Breast epithelium (tissue), 4 donors: Measurements from ENCODE around the gene PDE7B. TPM values are rescaled to one million over a fixed set of nuclear protein-coding genes. Genes with fewer than 3 reads are reported as not detected.

ENCODE experiments used
- DNase-seq, 2 donors: peaks; one replicate each; pipeline ENCODE4 v3.0.0-alpha.2; 2019; ENCODE audit warnings: low spot score in 2 of 2
- H3K27ac ChIP-seq, 2 donors: fragments of 200-600 bp; sonication (generic) in 1 of 2; one replicate each; pipeline ENCODE4 v1.5.1; 2016 to 2019; ENCODE audit warnings: mild to moderate bottlenecking in 1 of 2
- H3K27me3 ChIP-seq, 2 donors: fragments of 200-600 bp; sonication (generic) in 1 of 2; one replicate each; pipeline versions ENCODE4 v1.5.1 to v1.6.0; 2017 to 2019; ENCODE audit warnings: control low read depth in 1 of 2, mild to moderate bottlenecking in 1 of 2
- H3K36me3 ChIP-seq: fragments of 200-600 bp; one replicate; pipeline ENCODE4 v1.5.1; 2019
- H3K4me1 ChIP-seq, 2 donors: fragments of 200-600 bp; sonication (generic); one replicate each; pipeline ENCODE4 v1.5.1; 2016 to 2019; ENCODE audit warnings: control low read depth in 1 of 2
- H3K4me3 ChIP-seq, 3 donors: fragments of 200-600 bp; sonication (generic); 1 replicate in 2 of 3; 2 replicates in 1 of 3; pipeline ENCODE4 v1.5.1; 2016 to 2019; ENCODE audit warnings: mild to moderate bottlenecking in 3 of 3, moderate library complexity in 2 of 3
- H3K9me3 ChIP-seq, 2 donors: fragments of 200-600 bp; sonication (generic) in 1 of 2; one replicate each; pipeline ENCODE4 v1.5.1; 2016 to 2019; ENCODE audit warnings: control low read depth in 1 of 2
- POLR2A ChIP-seq: fragments of 450-650 bp; IDR thresholded peaks from one replicate; pipeline ENCODE4 v1.6.1; 2016; ENCODE audit warnings: antibody characterized with exemption, mild to moderate bottlenecking, moderate library complexity
- POLR2AphosphoS5 ChIP-seq, 3 donors: sonication (generic); formaldehyde crosslinking; IDR thresholded peaks; one replicate each; pipeline ENCODE4 v1.6.1; 2017; ENCODE audit warnings: antibody characterized with exemption in 3 of 3
- intact Hi-C: fragments of 100-400 bp; cut with DNase I; formaldehyde crosslinking; loops from one replicate; pipeline ENCODE4 v1.15.1; 2023; ENCODE audit warnings: low total_unique reads
- total RNA-seq, 3 donors: library from RNA; depleted of rRNA; stranded (reverse); fragments of >200 nt; gene quantifications; one replicate each; pipeline ENCODE4 v1.1.0, GENCODE V29; 2016
- TF ChIP-seq, protein P1 (sequence below), 3 donors: fragments of 450-650 bp; IDR thresholded peaks; one replicate each; pipeline ENCODE4 v1.5.1; 2016 to 2017; ENCODE audit warnings: antibody characterized with exemption in 3 of 3, mild to moderate bottlenecking in 3 of 3, moderate library complexity in 3 of 3

The PDE7B gene
- total RNA-seq, 3 donors from 2014 or later = 3.4 to 5.2 (median 5.1) TPM

DNA sequence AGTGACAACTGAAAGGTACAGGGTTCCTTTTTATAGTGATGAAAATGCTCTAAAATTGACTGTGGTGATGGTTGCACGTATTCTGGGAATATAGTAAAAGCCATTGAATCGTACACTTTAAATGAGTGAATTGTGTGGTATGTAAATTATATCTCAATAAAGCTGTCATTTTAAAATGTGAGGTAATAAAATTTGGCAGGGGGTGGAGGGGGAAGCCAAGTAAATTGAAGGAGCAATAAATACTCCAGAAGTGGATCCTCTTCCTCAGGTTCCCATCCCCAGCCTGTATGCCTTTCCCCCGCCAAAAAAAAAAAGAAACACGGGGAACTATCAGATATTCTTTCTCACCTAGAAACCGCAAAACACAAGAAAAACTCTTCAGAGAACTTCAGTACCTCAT is 237.2 kb downstream of the PDE7B start:
- Histone ChIP-seq H3K4me1 (no peaks in the 10 kb centered on the region), H3K4me3 (no peak overlapping the region), H3K27me3 (no peaks in the 10 kb centered on the region), H3K27ac (no peak overlapping the region), H3K9me3 (no peaks in the 10 kb centered on the region), H3K36me3 (no peaks in the 10 kb centered on the region)
- no peak for DNase-seq
- intact Hi-C loops = no loop called here
- TF ChIP-seq, protein P1, sequence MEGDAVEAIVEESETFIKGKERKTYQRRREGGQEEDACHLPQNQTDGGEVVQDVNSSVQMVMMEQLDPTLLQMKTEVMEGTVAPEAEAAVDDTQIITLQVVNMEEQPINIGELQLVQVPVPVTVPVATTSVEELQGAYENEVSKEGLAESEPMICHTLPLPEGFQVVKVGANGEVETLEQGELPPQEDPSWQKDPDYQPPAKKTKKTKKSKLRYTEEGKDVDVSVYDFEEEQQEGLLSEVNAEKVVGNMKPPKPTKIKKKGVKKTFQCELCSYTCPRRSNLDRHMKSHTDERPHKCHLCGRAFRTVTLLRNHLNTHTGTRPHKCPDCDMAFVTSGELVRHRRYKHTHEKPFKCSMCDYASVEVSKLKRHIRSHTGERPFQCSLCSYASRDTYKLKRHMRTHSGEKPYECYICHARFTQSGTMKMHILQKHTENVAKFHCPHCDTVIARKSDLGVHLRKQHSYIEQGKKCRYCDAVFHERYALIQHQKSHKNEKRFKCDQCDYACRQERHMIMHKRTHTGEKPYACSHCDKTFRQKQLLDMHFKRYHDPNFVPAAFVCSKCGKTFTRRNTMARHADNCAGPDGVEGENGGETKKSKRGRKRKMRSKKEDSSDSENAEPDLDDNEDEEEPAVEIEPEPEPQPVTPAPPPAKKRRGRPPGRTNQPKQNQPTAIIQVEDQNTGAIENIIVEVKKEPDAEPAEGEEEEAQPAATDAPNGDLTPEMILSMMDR (IDR thresholded peaks at IDR 0.05) = no peak
- TF ChIP-seq POLR2A = no peak
- TF ChIP-seq POLR2AphosphoS5 (IDR thresholded peaks at IDR 0.05) = no peak

DNA sequence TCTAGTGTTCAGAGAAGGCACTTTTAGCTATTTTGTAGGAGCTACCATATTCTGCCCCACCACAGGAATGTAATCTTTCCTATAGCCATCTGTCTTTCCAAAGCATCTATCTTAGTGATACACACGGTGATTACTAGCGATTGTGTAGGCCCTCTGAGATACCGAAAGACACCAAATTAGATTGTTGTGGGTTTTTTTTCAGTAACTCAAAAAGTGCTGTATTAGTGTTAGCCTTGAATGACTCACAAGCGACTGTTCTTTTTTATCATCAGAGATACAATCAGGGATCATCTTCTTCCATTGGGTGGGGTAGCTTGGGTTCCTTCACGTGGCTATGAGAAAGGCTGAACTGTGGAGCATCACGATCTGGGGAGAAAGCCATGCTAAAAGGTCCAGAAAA is 238.4 kb downstream of the PDE7B start:
- no peaks in the 10 kb centered on the region for H3K27me3 ChIP-seq
- no peak overlapping the region for H3K27ac ChIP-seq
- H3K36me3 ChIP-seq = no peaks in the 10 kb centered on the region
- H3K9me3 ChIP-seq = no peaks in the 10 kb centered on the region
- intact Hi-C loops = no loop called here
- H3K4me3 ChIP-seq = no peak overlapping the region
- DNase-seq = no peak
- H3K4me1 ChIP-seq = no peaks in the 10 kb centered on the region
- TF ChIP-seq POLR2A = no peak

DNA sequence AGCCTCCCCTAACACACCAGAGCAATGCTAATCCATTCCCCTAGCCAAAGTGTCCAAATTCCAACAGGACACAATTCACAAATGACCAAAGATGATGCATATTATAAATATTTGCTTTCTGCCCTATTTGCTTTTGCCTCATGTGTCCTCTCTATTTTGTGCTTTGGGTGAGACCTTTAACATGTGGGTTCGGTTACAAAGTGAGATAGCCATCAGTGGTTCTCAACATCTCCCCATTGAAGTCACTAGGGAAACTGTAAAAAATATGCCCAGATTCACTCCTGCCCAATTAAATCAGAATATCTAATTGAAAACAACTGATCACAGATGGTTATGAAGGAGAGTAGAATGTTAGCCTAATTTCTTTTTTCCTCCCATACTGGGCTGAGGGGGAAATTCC is 239.4 kb downstream of the PDE7B start:
- intact Hi-C loops = no loop called here
- no peak overlapping the region for H3K27ac ChIP-seq
- TF ChIP-seq, protein P1 (IDR thresholded peaks at IDR 0.05) = no peak
- TF ChIP-seq POLR2AphosphoS5 (IDR thresholded peaks at IDR 0.05) (no peak), POLR2A (no peak)

DNA sequence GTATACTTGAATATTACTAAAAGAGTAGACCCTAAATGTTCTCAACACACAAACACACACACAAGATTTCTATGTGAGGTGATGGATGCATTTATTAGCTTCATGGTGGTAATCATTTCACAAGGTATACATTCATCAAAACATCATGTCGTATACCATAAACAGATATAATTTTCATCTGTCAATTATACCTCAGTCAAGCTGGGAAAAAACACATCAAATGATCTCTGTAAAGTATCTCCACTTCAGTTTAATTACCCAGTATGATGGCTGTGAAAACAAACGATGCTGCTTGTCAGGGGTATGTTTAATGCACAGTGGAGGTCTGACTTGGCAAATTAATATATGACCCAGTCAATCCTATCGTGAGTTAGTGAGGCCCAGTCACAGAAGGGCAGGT is 241.4 kb downstream of the PDE7B start:
- Histone ChIP-seq H3K27ac (no peak overlapping the region), H3K27me3 (no peaks in the 10 kb centered on the region), H3K4me3 (no peak overlapping the region), H3K36me3 (no peaks in the 10 kb centered on the region), H3K4me1 (no peaks in the 10 kb centered on the region), H3K9me3 (no peaks in the 10 kb centered on the region)
- intact Hi-C loops = no loop called here
- no peak for DNase-seq
- TF ChIP-seq POLR2A (no peak), POLR2AphosphoS5 (IDR thresholded peaks at IDR 0.05) (no peak)
- TF ChIP-seq, protein P1 (IDR thresholded peaks at IDR 0.05) = no peak

More for the DNA sequence above, 239.4 kb downstream of the PDE7B start:
- H3K9me3 ChIP-seq = no peaks in the 10 kb centered on the region
- no peak overlapping the region for H3K4me3 ChIP-seq
- no peaks in the 10 kb centered on the region for H3K27me3 ChIP-seq
- H3K4me1 ChIP-seq = no peaks in the 10 kb centered on the region
- no peak for DNase-seq
- no peaks in the 10 kb centered on the region for H3K36me3 ChIP-seq

DNA sequence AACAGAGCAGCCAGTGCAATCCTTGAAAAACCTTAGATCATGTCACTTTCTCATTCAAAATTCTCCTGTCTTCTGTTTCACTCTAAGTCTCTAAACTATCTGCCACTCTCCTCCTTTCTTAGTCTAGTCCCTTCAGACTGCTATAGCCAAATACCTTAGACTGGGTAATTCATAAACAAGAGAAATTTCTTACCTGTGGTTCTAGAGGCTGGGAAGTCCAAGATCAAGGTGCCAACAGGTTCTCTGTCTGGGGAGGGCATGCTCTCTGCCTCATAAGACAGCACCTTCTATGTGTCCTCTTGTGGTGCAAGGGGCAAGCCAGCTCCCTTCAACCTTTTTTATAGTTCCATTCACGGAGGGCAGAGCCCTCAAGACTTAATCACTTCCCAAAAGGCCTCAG is 242.3 kb downstream of the PDE7B start:
- Histone ChIP-seq H3K36me3 (no peaks in the 10 kb centered on the region), H3K27ac (no peak overlapping the region), H3K9me3 (no peaks in the 10 kb centered on the region), H3K4me1 (no peaks in the 10 kb centered on the region), H3K27me3 (no peaks in the 10 kb centered on the region), H3K4me3 (no peak overlapping the region)
- TF ChIP-seq POLR2A (no peak), POLR2AphosphoS5 (IDR thresholded peaks at IDR 0.05) (no peak)
- TF ChIP-seq, protein P1 (IDR thresholded peaks at IDR 0.05) = no peak
- no peak for DNase-seq
- intact Hi-C loops = no loop called here

DNA sequence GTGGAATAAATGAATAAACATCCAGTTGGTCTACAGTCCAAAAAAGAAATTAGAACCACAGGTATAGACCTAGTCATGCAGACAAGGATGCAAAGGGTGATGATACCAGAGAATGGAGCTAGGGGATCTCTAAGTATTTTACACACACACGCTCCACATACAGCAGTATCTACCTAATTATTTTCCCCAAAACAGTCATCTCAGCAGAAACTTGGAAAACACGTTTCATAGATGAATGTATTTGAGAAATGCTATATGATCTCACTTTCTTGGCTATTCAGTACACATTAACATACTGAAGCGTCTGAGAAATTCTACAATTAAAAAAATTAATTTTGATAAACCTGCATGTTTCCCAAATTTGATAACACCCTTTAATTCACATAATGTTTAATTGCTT is 243.3 kb downstream of the PDE7B start:
- H3K36me3 ChIP-seq = no peaks in the 10 kb centered on the region
- no peak overlapping the region for H3K27ac ChIP-seq
- TF ChIP-seq POLR2A (no peak), POLR2AphosphoS5 (IDR thresholded peaks at IDR 0.05) (no peak)
- TF ChIP-seq, protein P1 (IDR thresholded peaks at IDR 0.05) = no peak
- H3K4me1 ChIP-seq = no peaks in the 10 kb centered on the region
- H3K27me3 ChIP-seq = no peaks in the 10 kb centered on the region
- DNase-seq = no peak
- intact Hi-C loops = no loop called here
- no peak overlapping the region for H3K4me3 ChIP-seq
- no peaks in the 10 kb centered on the region for H3K9me3 ChIP-seq
